Stimulated activated CD4-positive, alpha-beta T cell treated with anti-CD3 and anti-CD28 coated beads, Interleukin-12 subunit alpha, Interleukin-12 subunit beta, amount 100 ng/mL, for 4 hours (primary cell): Measurements from ENCODE around the gene PALM2AKAP2.

Experiments
- DNase-seq: peaks from one replicate; pipeline ENCODE4 v3.0.0-alpha.2; 2020

The PALM2AKAP2 gene

GRCh38 chr9:109775516-109775915, 4.5 kb upstream of the PALM2AKAP2 start:
- DNase-seq = no peak

DNA sequence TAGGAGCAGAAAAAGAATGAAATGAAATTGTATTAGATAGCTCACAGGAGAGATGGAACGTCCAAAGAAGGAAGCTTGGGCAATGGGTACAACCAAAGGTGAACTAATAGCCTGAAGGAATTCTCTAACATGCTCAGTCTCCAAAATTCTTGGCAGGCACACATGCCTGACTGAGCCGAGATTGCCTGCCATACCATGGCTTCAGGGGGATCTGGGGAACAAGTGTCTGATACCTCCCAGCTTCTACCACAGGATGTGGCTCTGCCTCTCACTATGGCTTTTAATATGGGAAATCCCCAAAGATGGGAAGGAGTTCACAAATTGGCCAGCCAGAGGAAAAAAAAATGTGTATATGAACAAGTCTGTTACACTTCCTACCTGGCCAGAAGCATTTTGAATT, 3.6 kb upstream of the PALM2AKAP2 start:
- no peak for DNase-seq

GRCh38 chr9:109780453-109781033, 545 bp downstream of the PALM2AKAP2 start:
- no peak for DNase-seq

- DNase-seq = no peak
These were observed 1.1 kb downstream of the PALM2AKAP2 start for GRCh38 chr9:109781086-109781485.

- no peak for DNase-seq
These were observed 1.7 kb downstream of the PALM2AKAP2 start for GRCh38 chr9:109781541-109782197.

DNA sequence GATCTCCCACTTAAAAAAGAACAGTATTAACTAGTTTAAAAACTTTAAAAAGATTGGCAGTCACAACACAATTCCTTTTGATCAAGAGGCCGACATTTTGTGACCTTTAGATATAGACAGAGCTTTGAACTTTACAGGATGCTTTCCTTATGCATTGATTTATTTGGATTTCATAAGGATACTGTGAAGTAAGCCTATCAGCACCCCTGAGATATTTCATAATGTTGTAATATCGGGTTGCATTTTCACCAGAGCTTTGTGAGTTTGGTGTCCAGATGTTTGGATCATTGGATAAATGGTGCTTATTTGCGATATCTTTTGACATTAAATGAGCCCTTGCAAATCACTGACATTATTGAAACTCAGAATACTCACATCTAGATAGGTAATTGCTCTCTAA, 7.7 kb downstream of the PALM2AKAP2 start:
- DNase-seq = no peak

DNA sequence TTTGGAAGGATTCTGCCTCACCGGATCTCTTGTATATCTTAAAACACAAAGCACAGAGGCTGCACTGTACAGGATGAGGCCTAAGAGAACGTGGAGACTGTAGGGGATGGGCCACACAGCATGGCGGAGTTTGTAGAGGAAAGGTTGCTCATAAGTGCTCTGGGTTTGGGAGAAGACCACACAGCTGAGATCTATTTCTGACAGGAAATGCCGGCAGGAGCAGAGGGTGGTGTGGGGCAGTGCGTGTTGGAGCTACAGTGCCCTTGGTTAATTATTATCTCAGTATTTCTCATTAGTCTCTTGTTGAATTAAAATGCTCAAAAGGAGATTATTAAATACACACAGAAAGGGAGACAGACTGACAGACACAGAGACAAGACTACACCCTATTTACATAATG, 9.6 kb downstream of the PALM2AKAP2 start:
- no peak for DNase-seq

DNA sequence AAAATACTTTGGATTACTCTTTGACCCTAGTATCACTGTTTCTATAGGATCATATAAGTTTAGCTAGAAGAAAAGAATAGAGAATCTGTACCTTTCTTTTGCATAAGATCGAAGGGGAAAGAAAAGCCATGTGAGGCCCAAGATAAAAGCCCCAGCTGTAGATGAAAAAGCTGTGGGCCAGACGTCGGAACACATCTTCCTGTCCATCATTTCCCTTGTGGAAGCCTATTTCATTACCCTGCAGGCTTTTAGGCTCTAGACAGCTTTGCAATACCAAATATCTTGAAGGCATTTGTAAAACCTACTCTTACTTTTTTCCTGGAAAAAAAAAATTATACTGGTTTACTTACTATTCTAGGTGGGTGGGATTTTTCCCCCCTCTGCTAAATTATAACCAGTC, 10.0 kb downstream of the PALM2AKAP2 start:
- DNase-seq = no peak

DNA sequence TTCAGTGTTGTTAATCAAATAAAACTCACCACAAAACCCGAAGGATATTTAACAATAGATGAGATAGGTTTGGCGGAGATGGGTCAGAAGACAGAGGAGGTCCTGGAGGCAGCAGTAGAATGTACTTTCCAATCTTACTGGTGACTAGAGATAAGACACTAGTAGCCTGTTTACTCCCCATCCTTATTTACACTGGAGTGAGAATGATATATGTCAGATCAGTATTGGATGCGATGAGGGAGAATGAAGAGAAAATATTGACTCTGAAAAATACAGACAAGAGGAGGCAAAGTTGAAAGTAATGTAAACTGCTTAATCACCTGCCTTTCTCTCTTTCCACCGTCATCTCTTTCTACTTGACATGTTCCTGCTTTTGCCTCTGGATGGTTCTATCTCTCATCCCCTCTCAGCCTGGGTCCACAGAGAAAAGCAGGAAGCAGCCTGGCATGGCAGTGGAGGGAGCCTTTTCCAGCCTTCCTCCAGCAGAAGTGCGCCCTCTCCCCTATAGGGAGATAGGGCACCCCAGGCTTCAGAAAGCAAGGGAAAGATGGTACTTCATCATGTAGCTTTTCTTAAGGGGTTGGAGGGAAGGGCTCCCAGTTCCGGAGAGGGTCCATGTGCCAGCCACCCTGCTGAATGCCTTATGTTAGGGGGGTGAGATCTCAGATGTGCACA, 11.1 kb downstream of the PALM2AKAP2 start:
- DNase-seq = no peak

DNA sequence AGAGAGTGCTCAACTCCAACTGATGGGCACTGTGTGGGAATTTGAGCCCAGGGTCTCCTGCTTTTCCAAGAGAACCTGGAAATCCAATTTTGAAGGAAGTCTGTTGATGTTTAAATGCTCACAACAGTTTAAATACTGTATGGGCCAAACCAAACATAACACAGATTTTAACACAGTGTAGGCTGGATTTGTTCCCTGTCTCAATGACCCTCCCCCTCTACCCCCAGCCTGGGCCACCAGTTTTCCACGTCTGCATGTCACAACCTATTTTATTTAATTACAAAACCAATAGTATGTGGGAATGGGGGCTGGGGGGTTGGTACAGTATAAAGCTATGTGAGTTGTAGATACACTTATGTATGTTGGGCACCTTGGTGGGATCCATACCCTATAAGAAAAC, 11.7 kb downstream of the PALM2AKAP2 start:
- DNase-seq = no peak

DNA sequence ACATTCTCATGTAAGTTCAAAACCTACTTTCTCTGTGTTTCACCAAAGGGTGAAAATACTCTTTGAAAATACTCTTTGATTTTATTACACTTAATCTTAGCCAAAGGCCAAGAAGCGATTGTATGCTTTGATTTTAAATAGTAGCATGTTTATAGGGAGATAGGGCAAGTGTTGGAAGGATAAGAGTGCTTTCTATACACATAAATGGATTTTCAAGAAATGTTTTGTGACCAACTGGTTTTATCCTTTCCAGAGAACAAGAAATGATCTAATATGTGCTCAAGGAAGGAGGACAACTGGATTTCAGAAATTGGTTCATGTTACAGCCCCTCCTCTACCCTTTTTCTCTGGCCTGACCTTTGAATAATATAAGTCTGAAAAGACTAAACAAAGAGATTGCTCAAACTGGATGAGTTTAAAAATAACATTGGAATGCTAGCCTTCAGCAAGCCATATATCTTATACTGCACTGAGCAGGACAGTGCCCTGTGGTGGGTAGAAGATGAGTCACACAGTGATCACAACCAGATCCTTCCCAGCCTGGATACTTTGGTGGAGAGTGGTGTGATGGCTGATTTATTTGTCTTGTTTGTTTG, 13.1 kb downstream of the PALM2AKAP2 start:
- no peak for DNase-seq

- no peak for DNase-seq
These were observed 13.9 kb downstream of the PALM2AKAP2 start for GRCh38 chr9:109793921-109794320.

DNA sequence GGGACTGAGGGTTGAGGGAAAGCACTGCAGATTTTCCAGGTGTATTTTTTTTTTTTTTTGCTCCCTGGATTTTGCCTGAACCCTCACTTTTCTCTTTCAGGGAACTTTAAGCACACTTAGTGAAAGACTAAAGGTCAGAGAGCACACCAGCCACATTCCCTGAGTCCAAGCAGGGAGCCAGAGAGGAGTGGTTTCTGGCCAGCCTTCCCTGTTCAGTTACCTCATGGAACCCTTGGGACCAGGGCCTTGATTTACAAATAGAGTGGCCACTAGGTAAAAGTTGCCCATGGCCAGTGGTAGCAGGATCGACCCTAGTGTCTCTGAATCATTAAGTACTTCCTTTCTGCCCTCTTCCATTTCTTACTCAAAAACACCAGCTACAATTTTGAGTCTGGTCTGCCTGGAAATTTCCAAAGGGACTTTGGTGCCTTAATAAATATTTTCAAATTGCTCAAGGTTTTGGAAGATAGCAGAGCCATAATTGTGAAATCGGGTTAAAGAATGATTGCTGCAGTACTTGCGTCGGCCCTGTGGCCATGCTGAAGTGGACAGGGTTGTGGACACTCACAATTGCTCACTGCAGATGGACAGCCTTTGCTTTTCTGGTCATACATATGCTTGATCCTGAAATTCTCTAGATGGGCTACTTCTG, 14.5 kb downstream of the PALM2AKAP2 start:
- DNase-seq = no peak

DNA sequence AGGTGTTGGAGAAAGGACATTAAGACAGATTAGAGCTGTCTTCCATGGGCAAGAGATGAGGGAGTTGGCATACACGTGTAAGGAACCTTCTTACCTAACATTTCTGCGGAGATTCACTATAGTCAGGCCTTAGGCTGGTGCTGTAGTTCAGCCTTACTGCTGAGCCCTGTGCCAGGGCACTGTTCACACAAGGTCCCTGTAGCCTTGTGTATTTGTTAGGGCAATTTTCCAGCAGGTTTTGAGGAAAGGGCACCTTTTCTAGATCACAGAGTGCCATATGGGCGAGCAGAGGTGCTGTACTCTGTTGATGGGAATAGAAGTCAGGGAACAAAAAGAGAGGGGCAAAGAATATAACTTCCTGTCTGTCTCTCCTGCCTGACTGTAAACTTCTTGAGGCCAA, 15.6 kb downstream of the PALM2AKAP2 start:
- DNase-seq = no peak

- DNase-seq = no peak
These were observed 16.1 kb downstream of the PALM2AKAP2 start for GRCh38 chr9:109796078-109796477.

- DNase-seq = no peak
These were observed 17.0 kb downstream of the PALM2AKAP2 start for GRCh38 chr9:109797006-109797405.

DNA sequence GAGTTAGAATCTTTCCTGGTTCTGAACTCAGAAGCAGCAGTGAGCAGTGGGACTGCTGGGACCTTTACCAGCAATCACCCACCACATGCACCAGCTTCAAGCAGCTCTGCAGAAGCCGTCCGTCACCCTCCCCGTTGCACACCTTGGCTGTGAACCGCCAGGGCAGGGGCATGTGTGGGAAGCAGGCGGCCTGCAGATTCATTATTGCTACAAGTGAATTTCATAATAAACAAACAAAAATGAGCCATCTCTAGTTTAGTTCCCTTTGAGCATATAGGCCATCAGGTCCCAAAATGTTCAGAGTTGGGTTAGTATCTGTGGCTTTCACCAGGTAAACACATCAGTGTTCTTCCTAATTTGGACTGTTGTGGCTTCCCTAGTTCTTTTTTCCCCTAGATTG, 17.5 kb downstream of the PALM2AKAP2 start:
- DNase-seq = no peak

DNA sequence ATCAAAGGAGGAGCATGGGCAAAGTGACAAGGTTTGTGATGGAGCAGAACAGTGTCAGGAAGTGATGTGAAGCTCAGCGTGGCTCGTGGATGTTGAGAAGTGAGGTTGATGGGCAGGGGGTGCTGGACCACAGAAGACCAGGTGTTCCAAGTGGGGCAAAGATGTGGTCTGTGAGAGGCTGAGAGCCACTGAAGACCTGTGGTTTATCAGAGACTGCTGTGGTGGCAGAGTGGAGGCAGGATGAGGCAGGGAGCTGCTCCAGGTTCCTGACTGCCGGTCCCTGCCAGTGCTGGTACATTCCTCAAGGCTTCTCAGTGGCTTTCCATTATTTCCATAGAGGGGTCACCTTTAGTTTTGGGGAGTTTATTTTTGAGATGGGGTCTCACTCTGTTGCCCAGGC, 19.1 kb downstream of the PALM2AKAP2 start:
- DNase-seq = no peak

GRCh38 chr9:109799792-109800191, 19.8 kb downstream of the PALM2AKAP2 start:
- no peak for DNase-seq

DNA sequence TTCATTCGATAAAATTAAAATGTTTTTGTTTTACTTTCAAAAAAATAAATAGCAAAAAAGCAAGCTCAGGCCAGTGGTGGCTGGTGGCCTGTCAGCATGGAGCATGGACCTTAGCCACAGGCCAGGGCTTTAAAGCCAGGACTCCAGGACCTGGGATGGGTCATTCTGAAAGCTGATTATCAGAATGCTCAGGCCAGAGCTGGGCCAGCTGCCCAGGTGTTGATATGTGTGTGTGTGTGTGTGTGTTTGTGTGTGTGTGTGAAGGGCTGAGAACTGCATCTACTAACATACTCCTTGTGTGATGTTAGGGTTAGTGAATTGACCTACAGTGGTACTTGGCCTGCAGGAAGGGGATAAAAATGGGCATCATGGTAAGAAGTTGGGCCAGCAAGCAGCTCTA, 21.5 kb downstream of the PALM2AKAP2 start:
- no peak for DNase-seq

GRCh38 chr9:109802491-109802890, 22.5 kb downstream of the PALM2AKAP2 start:
- DNase-seq = no peak

GRCh38 chr9:109805050-109805449, 25.1 kb downstream of the PALM2AKAP2 start:
- no peak for DNase-seq

- DNase-seq = no peak
These were observed 26.6 kb downstream of the PALM2AKAP2 start for GRCh38 chr9:109806506-109807115.
